ENCODE measurements around the gene KIAA0513. TPM values are rescaled to one million over a fixed set of nuclear protein-coding genes. Genes with fewer than 3 reads are reported as not detected.
"Not testable (repeated sequence)": the region's sequence is repeated elsewhere in the genome, so short reads cannot be mapped to it uniquely, and the experiment has no call there.

KIAA0513 gene
- polyA plus RNA-seq, 3 donors = 3.9 to 5.3 (median 4.6) TPM

GRCh38 chr16:85047867-85048455 is 20.4 kb downstream of the KIAA0513 start:
- no peak for DNase-seq (ENCODE audit: low read depth in 3 of 3, low spot score in 2 of 3)

DNA sequence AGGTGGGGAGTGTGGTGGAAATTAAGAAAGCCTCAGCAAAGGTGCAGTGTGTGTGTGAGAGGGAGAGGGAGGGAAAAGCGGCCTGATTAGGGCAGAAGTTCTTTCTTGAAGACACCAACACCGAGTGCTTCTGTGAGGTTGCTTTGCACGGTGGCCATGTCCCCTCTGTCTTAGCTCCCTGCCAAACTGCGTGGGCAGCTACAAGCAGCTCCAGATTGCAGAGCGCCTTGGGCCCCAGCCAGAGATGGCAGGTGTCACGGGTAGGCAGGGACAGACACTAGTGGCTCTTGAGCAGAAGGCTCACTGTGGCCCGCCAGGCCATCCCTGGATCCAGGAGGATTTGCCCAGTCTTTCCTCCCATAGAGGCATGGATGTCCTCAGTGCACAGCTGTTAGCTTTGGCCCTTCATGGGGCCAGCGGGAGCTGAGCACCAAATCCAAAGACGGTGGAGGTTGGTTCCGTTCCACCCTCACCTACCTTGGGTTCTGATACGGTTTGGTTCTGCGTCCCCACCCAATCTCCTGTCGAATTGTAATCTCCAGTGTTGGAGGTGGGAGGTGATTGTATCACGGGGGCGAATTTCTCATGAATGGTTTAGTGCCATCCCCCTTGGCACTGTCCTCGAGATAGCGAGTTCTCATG is 21.4 kb downstream of the KIAA0513 start:
- DNase-seq (ENCODE audit: low read depth in 3 of 3, low spot score in 2 of 3) = no peak

DNA sequence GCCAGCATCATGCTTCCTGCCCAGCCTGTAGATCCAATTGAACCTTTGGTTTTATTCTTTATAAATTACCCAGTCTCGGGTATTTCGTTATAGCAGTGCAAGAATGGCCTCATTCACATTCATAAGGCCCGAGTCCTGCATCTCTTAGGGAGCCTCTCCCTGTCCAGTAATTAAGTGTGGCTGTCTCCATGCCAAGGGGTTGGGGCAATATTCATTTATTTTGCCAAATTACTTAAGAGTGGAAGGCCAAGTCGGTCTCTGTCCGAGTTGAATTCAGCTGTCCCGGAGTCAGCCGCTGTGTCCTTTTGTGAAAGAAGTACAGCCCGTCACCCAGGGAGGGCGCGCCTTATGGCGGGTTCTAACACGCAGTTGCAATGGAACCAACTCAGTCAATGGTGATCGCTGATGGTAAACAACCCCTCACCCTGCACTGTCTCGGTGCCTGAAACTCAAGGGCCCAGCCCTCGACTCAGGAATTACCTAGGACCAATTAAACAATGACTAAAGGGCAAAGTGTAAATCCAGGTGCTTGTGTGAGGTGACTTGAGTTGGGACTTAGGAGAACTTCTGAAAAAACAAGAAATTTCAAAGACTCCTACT is 22.2 kb downstream of the KIAA0513 start:
- DNase-seq (ENCODE audit: low read depth in 3 of 3, low spot score in 2 of 3) = no peak

DNA sequence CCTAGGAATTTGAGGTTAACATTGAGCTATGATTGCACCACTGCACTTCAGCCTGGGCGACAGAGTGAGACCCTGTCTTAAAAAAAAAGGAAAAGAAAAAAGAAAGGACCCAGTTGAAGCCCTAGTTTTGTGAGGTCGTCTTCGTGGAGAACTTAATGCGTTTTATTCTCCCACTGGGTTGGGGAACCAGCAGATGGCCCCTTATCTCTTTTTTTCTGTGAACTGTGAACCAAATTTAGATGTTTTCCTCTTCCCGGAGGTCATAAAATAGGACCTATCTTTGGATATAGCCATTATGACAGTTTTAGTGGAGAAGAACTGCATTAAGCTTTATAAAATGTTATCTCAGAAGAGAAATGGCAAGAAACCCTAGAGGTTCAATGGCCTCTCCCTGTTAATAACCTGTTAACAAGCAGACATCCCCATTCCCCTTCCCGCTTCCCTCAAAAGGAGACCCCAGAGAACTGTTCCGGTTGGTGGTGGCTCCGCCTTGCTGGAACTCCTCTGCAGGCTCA is 23.5 kb downstream of the KIAA0513 start:
- DNase-seq (ENCODE audit: low read depth in 3 of 3, low spot score in 2 of 3) = no peak

GRCh38 chr16:85051683-85052082 is 24.1 kb downstream of the KIAA0513 start:
- no peak for DNase-seq (ENCODE audit: low read depth in 3 of 3, low spot score in 2 of 3)

DNA sequence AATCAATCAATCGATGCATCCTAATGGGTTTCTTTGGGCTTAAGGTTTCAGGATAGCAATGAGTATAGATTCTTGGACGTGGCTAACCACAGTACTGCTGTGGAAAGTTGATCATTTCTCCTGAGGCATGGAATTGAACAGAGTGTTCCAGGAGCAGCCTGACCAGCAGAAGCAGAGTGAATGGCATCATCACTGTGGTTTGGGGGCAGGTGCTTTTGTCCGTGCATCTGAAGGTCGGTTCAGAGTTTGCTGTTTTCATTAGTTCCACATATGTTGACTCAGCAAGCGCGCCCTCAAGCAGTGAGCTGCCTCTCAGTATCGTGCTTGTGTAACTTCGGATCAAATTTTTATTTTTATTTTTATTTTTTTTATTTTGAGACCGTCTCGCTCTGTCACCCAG is 24.9 kb downstream of the KIAA0513 start:
- no peak for DNase-seq (ENCODE audit: low read depth in 3 of 3, low spot score in 2 of 3)

DNA sequence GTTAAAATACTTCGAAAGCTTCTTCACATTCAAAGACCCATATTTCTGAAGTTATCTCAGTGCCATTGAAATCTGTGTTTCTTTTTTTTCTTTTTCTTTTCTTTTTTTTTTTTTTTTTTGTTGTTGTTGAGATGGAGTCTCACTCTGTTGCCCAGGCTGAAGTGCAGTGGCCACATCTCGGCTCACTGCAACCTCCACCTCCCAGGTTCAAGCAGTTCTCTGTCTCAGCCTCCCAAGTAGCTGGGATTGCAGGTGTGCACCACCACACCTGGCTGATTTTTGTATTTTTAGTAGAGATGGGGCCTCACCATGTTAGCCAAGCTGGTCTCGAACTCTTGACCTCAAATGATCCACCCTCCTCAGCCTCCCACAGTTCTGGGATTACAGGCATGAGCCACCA is 26.7 kb downstream of the KIAA0513 start:
- not testable (repeated sequence) for DNase-seq (ENCODE audit: low read depth in 3 of 3, low spot score in 2 of 3)

DNA sequence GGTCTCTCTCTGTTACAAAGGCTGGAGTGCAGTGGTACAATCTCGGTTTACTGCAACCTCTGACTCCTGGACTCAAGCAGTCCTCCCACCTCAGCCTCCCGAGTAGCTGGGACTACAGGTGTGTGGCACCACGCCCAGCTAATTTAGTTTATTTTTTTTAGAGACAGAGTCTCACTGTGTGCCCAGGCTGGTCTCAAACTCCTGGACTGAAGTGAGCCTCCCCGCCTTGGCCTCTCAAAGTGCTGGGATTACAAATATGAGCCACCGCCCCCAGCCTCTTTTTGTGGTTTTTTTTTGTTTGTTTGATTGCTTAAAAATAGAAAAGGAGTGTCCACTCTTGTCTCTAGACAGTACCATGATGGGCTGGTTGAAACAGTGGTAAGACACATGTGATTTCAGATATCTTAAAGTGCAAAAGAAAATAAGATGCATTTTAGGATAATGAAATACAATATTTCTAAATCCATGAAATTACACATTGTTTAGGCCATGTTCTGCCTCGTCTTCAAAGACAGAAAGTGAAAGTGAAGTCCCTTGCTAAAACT is 27.4 kb downstream of the KIAA0513 start:
- no peak for DNase-seq (ENCODE audit: low read depth in 3 of 3, low spot score in 2 of 3)

GRCh38 chr16:85055493-85056210 is 28.1 kb downstream of the KIAA0513 start:
- DNase-seq (ENCODE audit: low read depth in 3 of 3, low spot score in 2 of 3) = no peak

GRCh38 chr16:85056211-85056748 is 28.7 kb downstream of the KIAA0513 start:
- no peak for DNase-seq (ENCODE audit: low read depth in 3 of 3, low spot score in 2 of 3)

GRCh38 chr16:85057212-85057889 is 29.8 kb downstream of the KIAA0513 start:
- DNase-seq (ENCODE audit: low read depth in 3 of 3, low spot score in 2 of 3) = no peak

DNA sequence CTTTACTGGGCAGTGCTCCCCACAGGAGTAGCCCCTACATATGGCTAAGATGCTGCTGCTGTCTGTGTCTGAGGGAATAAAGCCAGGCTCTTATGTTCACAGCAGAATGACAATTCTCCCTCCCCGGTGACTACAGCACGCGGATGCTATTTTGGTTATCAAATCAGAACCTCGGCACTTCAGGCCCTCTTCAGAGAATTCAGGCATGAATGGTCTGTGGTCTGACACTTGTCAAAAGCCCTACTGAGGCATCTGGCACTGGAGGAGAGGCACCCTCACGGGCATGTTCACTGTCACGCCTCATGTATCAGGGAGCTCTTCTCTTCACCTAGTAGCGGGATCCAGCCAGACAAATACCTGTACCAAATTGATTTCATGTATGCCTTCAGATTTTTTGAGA is 30.4 kb downstream of the KIAA0513 start:
- no peak for DNase-seq (ENCODE audit: low read depth in 3 of 3, low spot score in 2 of 3)

DNA sequence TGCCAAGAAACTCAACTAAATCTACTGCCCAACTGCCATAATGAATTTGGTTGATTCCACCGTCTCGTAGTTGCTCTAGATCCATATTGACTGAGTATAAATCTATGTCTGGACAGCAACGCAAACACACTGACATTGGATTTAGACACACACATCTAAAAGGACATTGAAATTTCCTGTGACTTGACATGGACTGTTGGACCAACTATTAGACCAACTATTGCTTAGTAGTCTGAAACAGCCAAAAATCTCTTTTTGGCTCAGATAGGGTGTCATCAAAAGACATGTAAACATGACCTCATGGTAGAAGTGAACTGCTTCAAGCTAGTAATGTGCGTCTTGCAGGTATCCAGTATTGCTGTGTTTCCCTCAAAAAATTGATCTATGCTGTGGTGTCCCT is 31.3 kb downstream of the KIAA0513 start:
- DNase-seq (ENCODE audit: low read depth in 3 of 3, low spot score in 2 of 3) = no peak

- DNase-seq (ENCODE audit: low read depth in 3 of 3, low spot score in 2 of 3) = no peak
These were observed 34.0 kb downstream of the KIAA0513 start for GRCh38 chr16:85061566-85061965.

GRCh38 chr16:85062323-85062722 is 34.7 kb downstream of the KIAA0513 start:
- no peak for DNase-seq (ENCODE audit: low read depth in 3 of 3, low spot score in 2 of 3)

- DNase-seq (ENCODE audit: low read depth in 3 of 3, low spot score in 2 of 3) = no peak
These were observed 35.2 kb downstream of the KIAA0513 start for GRCh38 chr16:85062845-85063244.

DNA sequence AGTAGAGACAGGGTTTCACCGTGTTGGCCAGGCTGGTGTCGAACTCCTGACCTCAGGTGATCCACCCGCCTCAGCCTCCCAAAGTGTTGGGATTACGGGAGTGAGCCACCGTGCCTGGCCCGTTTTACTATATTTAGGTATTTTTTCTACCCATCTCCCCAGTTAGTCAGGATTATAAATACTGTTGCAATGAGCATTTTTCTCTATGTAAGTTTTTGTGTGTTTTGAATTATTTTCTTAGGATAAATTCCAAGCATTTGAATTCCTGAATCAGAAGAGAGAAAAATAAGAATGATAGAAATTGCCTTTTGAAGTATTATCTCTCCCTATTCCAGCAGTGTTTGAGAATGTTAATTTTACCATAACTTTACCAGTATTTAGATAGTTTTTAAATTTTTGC is 36.6 kb downstream of the KIAA0513 start:
- no peak for DNase-seq (ENCODE audit: low read depth in 3 of 3, low spot score in 2 of 3)

DNA sequence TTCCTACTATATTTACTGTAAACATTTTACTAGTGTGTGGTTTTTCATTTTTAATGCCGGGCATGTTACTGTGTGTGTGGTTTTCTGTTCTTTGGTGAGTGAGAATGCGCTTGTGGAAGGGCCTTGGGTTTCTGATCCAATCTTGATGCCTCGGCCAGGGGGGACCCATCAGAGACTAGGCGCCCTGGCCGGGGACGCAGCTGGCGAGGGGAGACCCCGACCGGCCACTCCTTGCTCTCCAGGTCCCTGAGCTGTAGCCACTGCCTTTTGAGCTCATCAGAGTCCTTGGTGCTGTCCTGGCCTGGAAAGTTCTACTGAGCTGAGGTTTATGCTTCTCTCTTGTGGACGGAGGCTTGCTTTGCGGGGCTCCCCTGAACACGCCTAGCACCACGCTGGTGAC is 37.5 kb downstream of the KIAA0513 start:
- DNase-seq (ENCODE audit: low read depth in 3 of 3, low spot score in 2 of 3) = no peak

GRCh38 chr16:85066346-85066885 is 38.8 kb downstream of the KIAA0513 start:
- no peak for DNase-seq (ENCODE audit: low read depth in 3 of 3, low spot score in 2 of 3)

DNA sequence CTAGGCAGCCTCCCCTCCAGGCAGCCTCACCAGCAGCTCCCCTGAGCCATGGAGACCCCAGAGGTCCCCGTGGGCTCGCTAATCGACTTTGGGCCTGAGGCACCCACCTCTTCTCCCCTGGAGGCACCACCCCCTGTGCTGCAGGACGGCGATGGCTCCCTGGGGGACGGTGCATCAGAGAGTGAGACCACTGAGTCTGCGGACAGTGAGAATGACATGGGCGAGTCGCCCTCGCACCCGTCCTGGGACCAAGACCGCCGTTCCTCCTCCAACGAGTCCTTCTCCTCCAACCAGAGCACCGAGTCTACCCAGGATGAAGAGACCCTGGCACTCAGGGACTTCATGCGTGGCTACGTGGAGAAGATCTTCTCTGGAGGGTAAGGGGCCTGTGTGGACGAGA is 39.4 kb downstream of the KIAA0513 start:
- no peak for DNase-seq (ENCODE audit: low read depth in 3 of 3, low spot score in 2 of 3)
